Measurements from ENCODE around the gene CCL11.

CCL11 gene
- 0 to 0.07 reads per million in 2 donors for total RNA-seq

- DNase-seq, result no peak
Measured at GRCh38 chr17:34285286-34285792, at the start of gene CCL11. CCL11 (plus strand) TSS chr17:34285742; CDS start chr17:34285809, 67 bp downstream.

- DNase-seq, result no peak
Measured at GRCh38 chr17:34236281-34236892, 49.2 kb upstream of the CCL11 start.

GRCh38 chr17:34237458-34237857 is 48.1 kb upstream of the CCL11 start:
- no peak for DNase-seq

- no peak for DNase-seq
Measured at GRCh38 chr17:34241062-34241461, 44.5 kb upstream of the CCL11 start.

GRCh38 chr17:34242587-34243363 is 42.8 kb upstream of the CCL11 start:
- no peak for DNase-seq

- DNase-seq, result no peak
Measured at GRCh38 chr17:34243364-34244320, 41.9 kb upstream of the CCL11 start.

- DNase-seq, result no peak
Measured at GRCh38 chr17:34245351-34245905, 40.1 kb upstream of the CCL11 start.

GRCh38 chr17:34246446-34246845 is 39.1 kb upstream of the CCL11 start:
- no peak for DNase-seq

GRCh38 chr17:34246881-34247280 is 38.7 kb upstream of the CCL11 start:
- DNase-seq, result no peak

- DNase-seq, result no peak
Measured at GRCh38 chr17:34248511-34249024, 37.0 kb upstream of the CCL11 start.

- DNase-seq, result no peak
Measured at GRCh38 chr17:34249061-34249460, 36.5 kb upstream of the CCL11 start.

- no peak for DNase-seq
Measured at GRCh38 chr17:34249478-34249877, 36.1 kb upstream of the CCL11 start.

GRCh38 chr17:34251186-34251585 is 34.4 kb upstream of the CCL11 start:
- no peak for DNase-seq

GRCh38 chr17:34252095-34252443 is 33.5 kb upstream of the CCL11 start:
- DNase-seq, result no peak

GRCh38 chr17:34252444-34253138 is 33.0 kb upstream of the CCL11 start:
- no peak for DNase-seq

- no peak for DNase-seq
Measured at GRCh38 chr17:34253139-34253525, 32.4 kb upstream of the CCL11 start.

GRCh38 chr17:34254146-34254545 is 31.4 kb upstream of the CCL11 start:
- DNase-seq, result no peak

- no peak for DNase-seq
Measured at GRCh38 chr17:34254651-34255380, 30.7 kb upstream of the CCL11 start, which contains the start of gene CCL2. CCL2 (plus strand) TSS chr17:34255285; CDS start chr17:34255350, 65 bp downstream.

- no peak for DNase-seq
Measured at GRCh38 chr17:34255381-34255732, 30.2 kb upstream of the CCL11 start.

GRCh38 chr17:34255841-34256240 is 29.7 kb upstream of the CCL11 start:
- no peak for DNase-seq

GRCh38 chr17:34257299-34257985 is 28.1 kb upstream of the CCL11 start:
- no peak for DNase-seq
